Brain microvascular endothelial cell (primary cell): ENCODE data around the gene ASPHD1.
A peak's percentile ranks its signal among the peaks of the same experiment; 100 is the strongest.

Experiments used
- DNase-seq: peaks from one replicate; pipeline ENCODE4 v3.0.0-alpha.2; 2020
- H3K27ac ChIP-seq: fragments of 250-450 bp; sonication (Bioruptor Pico); 2 replicates; pipeline ENCODE4 v1.5.1; 2020; ENCODE audit warnings: mild to moderate bottlenecking, moderate library complexity
- H3K27me3 ChIP-seq: fragments of 250-450 bp; sonication (Bioruptor Pico); replicated peaks from 2 replicates; pipeline ENCODE4 v1.5.1; 2020; ENCODE audit warnings: mild to moderate bottlenecking
- H3K36me3 ChIP-seq: fragments of 250-450 bp; sonication (Bioruptor Pico); replicated peaks from 2 replicates; pipeline ENCODE4 v1.5.1; 2020; ENCODE audit warnings: mild to moderate bottlenecking
- H3K4me3 ChIP-seq: 2 replicates; pipeline ENCODE4 v1.5.1; 2011; ENCODE audit warnings: low read depth, mild to moderate bottlenecking, control low read depth, low read length, moderate library complexity
- CTCF ChIP-seq: IDR thresholded peaks from 2 replicates; pipeline ENCODE4 v1.5.1; 2011; ENCODE audit warnings: low read depth, mild to moderate bottlenecking, moderate library complexity, low read length, control low read depth, inconsistent platforms; ENCODE audit errors: missing control alignments
- in situ Hi-C: cut with HindIII; loops from 2 replicates; pipeline ENCODE4 v1.10.0; 2017; ENCODE audit warnings: low sequenced_read_pairs, low pct_ligation_motif_present

Gene ASPHD1

GRCh38 chr16:29899516-29900101, 679 bp upstream of the ASPHD1 start, which contains the start of gene SEZ6L2:
Gene SEZ6L2 (minus strand): TSS chr16:29899550. CDS start chr16:29899019, 531 bp downstream.
- Histone ChIP-seq H3K4me3 (peak within 1 kb of the TSS; percentile 64), H3K27me3 (peaks cover 3% of the 10 kb centered on the region), H3K36me3 (no peaks in the 10 kb centered on the region), H3K27ac (peak within 1 kb of the TSS; percentile 65)
- in situ Hi-C loops: no loop called here
- peak; percentile 56 for TF ChIP-seq CTCF
- peak; percentile 89 for DNase-seq

DNA sequence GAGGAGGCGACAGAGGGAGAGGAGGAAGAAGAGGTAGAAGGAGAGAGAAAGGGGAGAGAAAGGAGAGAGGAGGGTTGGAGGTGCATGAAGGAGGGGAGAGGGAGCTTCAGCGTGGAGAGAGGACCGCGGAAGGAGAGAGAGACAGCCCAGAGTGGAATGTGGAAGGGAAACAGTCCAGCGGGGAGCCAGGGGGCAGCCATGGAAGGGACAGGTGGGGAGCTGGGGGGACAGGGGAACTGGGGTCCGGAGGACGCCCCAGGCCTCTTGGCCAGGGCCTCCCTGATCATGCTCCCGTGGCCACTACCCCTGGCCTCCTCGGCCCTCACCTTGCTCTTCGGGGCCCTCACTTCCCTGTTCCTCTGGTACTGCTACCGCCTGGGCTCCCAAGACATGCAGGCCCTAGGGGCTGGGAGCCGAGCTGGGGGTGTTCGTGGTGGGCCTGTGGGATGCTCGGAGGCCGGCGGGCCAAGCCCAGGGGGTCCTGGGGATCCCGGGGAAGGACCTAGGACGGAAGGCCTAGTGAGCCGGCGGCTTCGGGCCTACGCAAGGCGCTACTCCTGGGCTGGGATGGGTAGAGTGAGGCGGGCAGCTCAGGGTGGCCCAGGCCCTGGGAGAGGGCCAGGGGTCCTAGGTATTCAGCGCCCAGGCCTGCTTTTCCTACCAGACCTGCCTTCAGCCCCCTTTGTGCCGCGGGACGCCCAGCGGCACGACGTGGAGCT, 759 bp downstream of the ASPHD1 start:
- no peak for TF ChIP-seq CTCF
- Histone ChIP-seq H3K4me3 (peak overlapping the region; percentile 64), H3K27me3 (peaks cover 3% of the 10 kb centered on the region), H3K36me3 (no peaks in the 10 kb centered on the region), H3K27ac (peak overlapping the region; percentile 65)
- in situ Hi-C loops: no loop called here
- no peak for DNase-seq

GRCh38 chr16:29901607-29901945, 1.3 kb downstream of the ASPHD1 start:
- Histone ChIP-seq H3K27me3 (peaks cover 3% of the 10 kb centered on the region), H3K36me3 (no peaks in the 10 kb centered on the region), H3K4me3 (no peak overlapping the region), H3K27ac (no peak overlapping the region)
- no peak for TF ChIP-seq CTCF
- no peak for DNase-seq
- in situ Hi-C loops: no loop called here

DNA sequence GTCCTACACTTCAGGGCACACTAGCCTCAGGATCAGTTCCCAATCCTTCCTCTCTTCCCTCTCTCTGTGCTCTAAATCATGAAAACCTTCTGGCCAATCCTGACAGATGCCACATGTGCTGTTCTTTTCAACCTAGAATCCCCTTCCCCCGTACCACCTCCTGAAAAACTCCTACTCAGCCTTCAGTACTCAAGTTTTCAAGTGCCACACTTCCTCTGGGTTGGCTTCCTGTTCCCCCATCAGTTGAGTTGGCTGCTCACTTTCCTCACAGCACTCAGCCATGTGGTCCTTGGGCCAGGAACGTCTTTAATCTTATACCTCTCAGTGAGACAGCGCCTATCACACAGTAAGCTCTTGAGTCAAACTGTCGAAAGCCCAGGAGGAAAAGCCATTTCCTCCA, 3.3 kb downstream of the ASPHD1 start:
- in situ Hi-C loops: no loop called here
- no peak for DNase-seq
- no peak for TF ChIP-seq CTCF
- H3K27ac ChIP-seq: no peak overlapping the region
- no peaks in the 10 kb centered on the region for H3K27me3 ChIP-seq
- no peak overlapping the region for H3K4me3 ChIP-seq
- no peaks in the 10 kb centered on the region for H3K36me3 ChIP-seq

GRCh38 chr16:29904947-29905346, 4.7 kb downstream of the ASPHD1 start:
- in situ Hi-C loops: no loop called here
- H3K4me3 ChIP-seq: no peak overlapping the region
- no peak overlapping the region for H3K27ac ChIP-seq
- no peak for DNase-seq
- H3K36me3 ChIP-seq: no peaks in the 10 kb centered on the region
- TF ChIP-seq CTCF: no peak
- H3K27me3 ChIP-seq: no peaks in the 10 kb centered on the region
